Measurements from ENCODE around the gene AUTS2. TPM values are rescaled to one million over a fixed set of nuclear protein-coding genes. Genes with fewer than 3 reads are reported as not detected.

The AUTS2 gene
- total RNA-seq, 1 donor from 2014 or later: 5.2 TPM

DNA sequence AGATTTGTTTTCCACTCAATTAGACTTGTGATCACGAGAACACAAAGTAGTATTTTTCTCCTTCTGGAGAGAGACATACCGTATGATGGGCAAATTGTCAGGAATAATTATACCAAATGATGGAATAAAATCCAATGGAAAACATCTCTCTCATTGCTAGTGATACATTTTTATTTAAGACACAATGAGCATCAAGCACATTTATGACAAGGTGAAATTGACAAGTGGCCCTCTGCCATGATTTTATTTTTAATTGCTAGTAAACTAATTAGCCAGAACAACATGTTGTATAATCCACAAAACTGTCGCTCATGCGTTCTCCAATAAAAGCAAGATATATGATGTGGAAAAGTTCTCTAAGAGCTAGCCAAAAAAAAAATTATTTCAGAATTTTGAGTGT lies 620.8 kb downstream of the AUTS2 start:
- DNase-seq: no peak
- intact Hi-C loops (cut with DNase I): no loop called here
- no peak for ATAC-seq (ENCODE audit: poor library complexity)

DNA sequence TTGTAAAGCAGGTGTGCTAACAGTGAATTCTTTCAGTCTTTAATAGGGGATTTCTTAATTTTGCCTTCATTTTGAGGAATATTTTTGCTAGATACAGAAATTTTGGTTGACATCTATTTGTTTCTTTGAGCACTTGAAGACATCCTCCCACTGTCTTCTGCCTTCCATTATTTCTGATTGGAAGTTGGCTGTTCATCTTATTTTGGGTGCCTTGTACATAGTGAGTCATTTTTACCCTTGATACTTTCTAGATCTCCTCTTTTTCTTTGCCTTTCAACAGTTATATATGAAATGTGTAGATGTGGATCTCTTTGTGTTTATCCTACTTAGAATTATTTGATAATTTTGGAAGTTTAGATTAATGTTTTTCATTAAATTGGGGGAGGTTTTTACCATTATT lies 631.0 kb downstream of the AUTS2 start:
- intact Hi-C loops (cut with DNase I): no loop called here

GRCh38 chr7:70230761-70231160 lies 632.5 kb downstream of the AUTS2 start:
- ATAC-seq (ENCODE audit: poor library complexity): no peak
- no peak for DNase-seq
- intact Hi-C loops (cut with DNase I): no loop called here

More for the DNA sequence above, 631.0 kb downstream of the AUTS2 start:
- DNase-seq: no peak
- ATAC-seq (ENCODE audit: poor library complexity): no peak

DNA sequence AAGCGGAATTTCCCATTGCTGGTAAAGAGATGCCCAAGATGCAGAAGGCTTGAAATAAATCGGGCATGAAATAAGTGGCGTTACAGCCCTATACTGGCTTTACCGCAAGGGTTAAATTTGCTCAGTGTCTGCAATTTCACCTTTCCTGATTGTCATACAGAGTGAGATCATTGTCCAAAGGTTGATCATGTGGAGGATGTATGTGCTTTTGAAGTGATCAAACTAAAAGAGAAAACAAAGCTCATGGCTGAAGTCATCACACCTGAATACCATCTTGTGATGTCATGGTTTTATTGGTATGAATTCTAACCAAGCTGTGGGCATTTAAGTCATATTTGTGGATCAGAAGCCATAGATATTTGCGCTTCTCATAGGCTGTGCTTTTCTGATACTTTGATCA lies 635.5 kb downstream of the AUTS2 start:
- DNase-seq (no peak), ATAC-seq (ENCODE audit: poor library complexity) (no peak)
- intact Hi-C loops (cut with DNase I): no loop called here

DNA sequence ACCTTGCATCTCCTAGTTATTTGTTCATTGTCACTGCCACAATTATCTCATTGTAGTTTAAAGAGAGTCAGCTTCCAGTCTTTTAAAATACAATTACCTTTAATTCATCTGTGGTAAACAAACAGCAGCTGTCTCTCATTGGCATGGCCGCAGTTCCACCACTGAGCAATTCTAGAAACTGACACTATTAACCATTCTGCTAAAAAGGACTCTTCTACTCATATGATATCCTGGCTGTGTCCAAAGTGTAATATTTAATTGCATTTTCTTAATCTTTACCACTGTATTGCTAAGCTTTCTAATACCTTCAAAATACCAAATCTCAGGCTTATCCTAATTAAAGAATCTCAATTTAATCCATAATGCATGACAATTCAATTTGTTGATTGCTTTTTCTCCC lies 639.0 kb downstream of the AUTS2 start:
- ATAC-seq (ENCODE audit: poor library complexity) (no peak), DNase-seq (no peak)
- intact Hi-C loops (cut with DNase I): no loop called here

GRCh38 chr7:70237831-70238575 lies 639.7 kb downstream of the AUTS2 start:
- ATAC-seq (ENCODE audit: poor library complexity): no peak
- intact Hi-C loops (cut with DNase I): no loop called here
- DNase-seq: no peak

DNA sequence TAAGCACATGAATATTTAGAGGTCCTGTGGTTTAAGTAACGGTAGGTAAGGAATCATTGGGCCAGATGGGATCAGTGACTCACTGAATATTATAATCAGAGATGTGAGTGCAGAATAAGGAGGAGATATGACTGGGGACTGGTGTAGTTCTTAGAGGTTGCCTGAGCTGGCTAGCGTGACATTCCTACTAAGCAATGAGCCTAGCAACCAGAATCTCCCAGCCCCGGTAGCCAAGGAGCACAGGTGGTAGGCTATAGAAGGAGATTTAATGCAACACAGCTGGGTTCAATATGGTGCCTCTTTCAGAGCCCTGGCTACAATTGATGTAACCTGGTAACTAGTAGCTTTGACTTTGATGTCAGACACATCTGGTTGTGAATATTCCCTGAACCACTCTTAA lies 641.6 kb downstream of the AUTS2 start:
- intact Hi-C loops (cut with DNase I): no loop called here
- ATAC-seq (ENCODE audit: poor library complexity): no peak
- no peak for DNase-seq

GRCh38 chr7:70240873-70241272 lies 642.6 kb downstream of the AUTS2 start:
- no peak for ATAC-seq (ENCODE audit: poor library complexity)
- intact Hi-C loops (cut with DNase I): no loop called here

DNA sequence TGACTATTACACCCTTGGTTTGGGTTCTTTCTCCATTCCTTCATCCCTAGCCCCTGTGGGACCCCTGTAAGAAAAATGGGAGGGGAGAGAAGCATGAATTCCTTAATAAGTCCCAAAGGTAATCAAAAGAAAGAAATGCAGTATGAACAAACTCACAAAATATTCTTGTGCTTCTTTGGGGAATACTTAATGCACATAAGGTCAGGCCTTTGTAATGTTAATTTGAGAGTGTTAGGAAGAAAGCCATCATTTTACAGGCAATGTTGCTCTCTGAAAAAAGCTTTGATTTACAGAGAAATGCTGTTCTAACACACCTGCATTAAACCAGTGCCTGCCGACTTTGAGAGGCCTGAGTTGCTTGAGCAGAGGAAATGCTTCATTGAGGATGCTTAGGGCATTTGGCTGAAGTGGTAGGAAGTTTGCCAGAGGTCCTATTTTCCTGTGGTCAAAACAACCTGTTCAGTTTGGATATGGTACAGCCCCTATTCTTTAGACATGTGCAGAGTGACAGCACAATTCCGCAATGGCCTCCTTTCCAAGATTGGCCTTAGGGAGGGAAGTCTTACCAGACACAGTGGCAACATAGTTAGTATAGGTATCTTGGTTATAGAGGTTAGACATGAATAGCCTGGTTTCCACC lies 643.4 kb downstream of the AUTS2 start:
- intact Hi-C loops (cut with DNase I): no loop called here
- ATAC-seq (ENCODE audit: poor library complexity): no peak

More at GRCh38 chr7:70240873-70241272, 642.6 kb downstream of the AUTS2 start:
- DNase-seq: no peak

DNA sequence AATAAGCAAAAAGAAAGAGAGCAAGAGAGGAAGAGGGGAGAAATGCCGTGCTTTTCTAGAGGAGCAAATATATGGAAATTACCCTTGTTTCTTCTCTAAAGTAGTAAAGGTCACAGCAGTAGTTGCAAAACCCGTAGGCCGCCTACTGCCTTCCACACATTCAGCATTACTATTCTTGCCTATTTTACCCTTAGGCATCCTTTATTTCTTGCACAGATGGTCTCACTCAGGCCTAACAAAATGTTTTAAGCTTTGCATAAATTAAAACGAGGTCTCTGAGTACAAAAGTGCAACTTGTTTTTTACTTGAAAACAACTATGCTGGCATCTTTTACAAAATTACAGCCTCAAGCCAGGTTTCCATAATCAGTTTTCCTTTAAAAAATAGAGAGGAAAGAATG lies 644.6 kb downstream of the AUTS2 start:
- DNase-seq (no peak), ATAC-seq (ENCODE audit: poor library complexity) (no peak)
- intact Hi-C loops (cut with DNase I): no loop called here

More for the DNA sequence above, 643.4 kb downstream of the AUTS2 start:
- DNase-seq: no peak

DNA sequence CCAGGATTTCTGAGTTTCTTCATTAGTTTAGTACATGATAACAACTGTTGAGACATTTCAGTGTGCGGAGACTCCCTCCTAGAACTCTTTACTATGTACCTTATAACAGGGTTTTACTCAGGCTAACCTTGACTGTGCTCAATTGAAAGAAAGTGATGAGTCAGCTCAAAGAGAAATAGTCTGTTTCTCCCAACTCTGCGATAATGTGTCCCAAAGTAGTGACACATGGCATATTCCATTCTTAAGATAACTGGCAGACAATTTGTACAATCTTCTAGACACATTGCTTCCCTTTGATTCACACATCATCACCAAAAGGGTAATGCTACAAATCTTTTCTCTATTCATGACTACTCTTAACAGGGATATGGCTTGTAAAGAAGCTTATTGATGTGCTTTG lies 645.2 kb downstream of the AUTS2 start:
- intact Hi-C loops (cut with DNase I): no loop called here
- ATAC-seq (ENCODE audit: poor library complexity) (no peak), DNase-seq (no peak)

- intact Hi-C loops (cut with DNase I): no loop called here
- no peak for ATAC-seq (ENCODE audit: poor library complexity)
- no peak for DNase-seq
Observed at GRCh38 chr7:70257921-70258320, 659.6 kb downstream of the AUTS2 start.

GRCh38 chr7:70259502-70259901 lies 661.2 kb downstream of the AUTS2 start:
- intact Hi-C loops (cut with DNase I): no loop called here
- DNase-seq (no peak), ATAC-seq (ENCODE audit: poor library complexity) (peak; percentile 70)

GRCh38 chr7:70263471-70264255 lies 665.4 kb downstream of the AUTS2 start:
- intact Hi-C loops (cut with DNase I): no loop called here
- ATAC-seq (ENCODE audit: poor library complexity): no peak

DNA sequence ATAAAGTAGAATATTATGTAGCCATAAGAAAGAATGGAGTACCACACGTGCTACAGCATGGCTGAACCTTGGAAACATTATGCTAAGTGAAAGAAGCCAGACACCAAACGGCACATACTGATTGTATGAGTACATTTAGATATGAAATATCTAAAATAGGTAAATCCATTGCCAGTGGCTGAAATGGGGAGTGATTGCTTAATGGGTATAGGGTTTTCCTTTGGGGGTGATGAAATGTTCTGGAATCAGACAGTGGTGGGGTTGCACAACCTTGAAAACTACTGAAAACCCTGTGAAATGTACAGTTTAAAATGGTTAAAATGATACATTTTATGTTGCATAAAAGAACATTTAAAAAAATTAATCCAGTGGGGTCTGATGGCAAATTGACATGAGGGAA lies 667.9 kb downstream of the AUTS2 start:
- DNase-seq (no peak), ATAC-seq (ENCODE audit: poor library complexity) (no peak)
- intact Hi-C loops (cut with DNase I): no loop called here

More at GRCh38 chr7:70263471-70264255, 665.4 kb downstream of the AUTS2 start:
- DNase-seq: no peak

GRCh38 chr7:70267381-70268120 lies 669.3 kb downstream of the AUTS2 start:
- intact Hi-C loops (cut with DNase I): no loop called here
- no peak for DNase-seq
- no peak for ATAC-seq (ENCODE audit: poor library complexity)

DNA sequence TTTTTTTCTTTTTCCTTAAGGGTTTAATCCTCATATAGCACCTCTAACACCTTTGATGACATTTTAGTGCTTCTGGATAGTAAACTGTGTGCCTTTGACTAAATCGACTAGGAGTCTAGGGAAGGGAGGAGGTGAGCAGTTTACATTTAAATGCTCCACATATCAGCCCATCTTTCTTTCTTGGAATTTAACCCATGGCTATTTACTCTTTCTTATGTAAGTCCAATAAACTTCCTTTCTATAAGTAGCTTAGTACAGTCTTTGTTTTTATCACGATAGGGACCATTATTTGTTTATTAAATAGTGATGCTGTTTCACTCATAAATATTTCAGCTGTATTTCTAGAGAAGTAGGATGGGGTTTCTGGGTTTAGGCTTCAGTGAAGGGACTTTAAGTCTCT lies 669.9 kb downstream of the AUTS2 start:
- ATAC-seq (ENCODE audit: poor library complexity): no peak
- intact Hi-C loops (cut with DNase I): no loop called here
- DNase-seq: no peak

DNA sequence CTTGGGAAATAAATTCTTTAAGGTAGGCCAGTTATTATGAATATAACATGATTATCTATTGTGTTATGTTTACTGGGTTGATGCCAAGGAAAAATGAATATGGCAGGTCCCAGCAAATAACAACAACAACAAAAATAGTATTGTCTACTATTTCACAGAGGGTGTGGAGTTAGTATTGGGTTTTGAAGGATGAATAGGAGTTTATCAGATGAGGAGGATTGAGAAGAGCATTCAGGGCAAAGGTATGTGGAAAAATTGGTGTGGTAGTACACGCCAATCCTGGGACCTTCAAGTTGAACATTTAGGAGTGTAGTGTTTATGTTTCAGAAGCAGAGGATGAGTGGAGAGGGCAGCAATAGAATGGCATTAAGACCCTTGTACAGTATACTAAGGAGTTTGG lies 671.9 kb downstream of the AUTS2 start:
- ATAC-seq (ENCODE audit: poor library complexity) (no peak), DNase-seq (no peak)
- intact Hi-C loops (cut with DNase I): no loop called here

GRCh38 chr7:70271617-70272081 lies 673.4 kb downstream of the AUTS2 start:
- DNase-seq: no peak
- no peak for ATAC-seq (ENCODE audit: poor library complexity)
- intact Hi-C loops (cut with DNase I): no loop called here
